SU-DHL-6 (cell line): ENCODE data around the gene RPS6KA5.

ENCODE experiments used
- H2AFZ ChIP-seq: fragments of 200-600 bp; sonication (generic); 2 replicates; pipeline ENCODE4 v1.6.1; 2014; ENCODE audit warnings: low read depth, mild to moderate bottlenecking, moderate library complexity, mixed read lengths, antibody characterized with exemption, low read length; ENCODE audit not compliant: severe bottlenecking
- H3F3A ChIP-seq: fragments of 200-600 bp; shearing (Covaris generic); 2 replicates; pipeline ENCODE4 v1.6.0; 2016; ENCODE audit warnings: antibody characterized with exemption, mild to moderate bottlenecking; ENCODE audit not compliant: insufficient read depth
- H3K27ac ChIP-seq: fragments of 200-600 bp; sonication (generic); 2 replicates; pipeline ENCODE4 v1.5.1; 2016; ENCODE audit warnings: low read depth, mild to moderate bottlenecking, low read length, moderate library complexity, mixed read lengths
- H3K27me3 ChIP-seq: fragments of 200-600 bp; sonication (generic), shearing (Covaris generic); 2 replicates; pipeline ENCODE4 v1.6.0; 2014; ENCODE audit warnings: mild to moderate bottlenecking, low read length
- H3K36me3 ChIP-seq: fragments of 200-600 bp; sonication (generic); 2 replicates; pipeline ENCODE4 v1.6.1; 2014; ENCODE audit warnings: mild to moderate bottlenecking, low read length, mixed read lengths
- H3K4me2 ChIP-seq: fragments of 300-600, 200-600 bp; shearing (Covaris generic), sonication (generic); 2 replicates; pipeline ENCODE4 v1.6.0; 2014; ENCODE audit warnings: low read length, low read depth, mild to moderate bottlenecking; ENCODE audit not compliant: poor library complexity, severe bottlenecking
- H3K4me3 ChIP-seq: fragments of 200-600 bp; sonication (generic); 2 replicates; pipeline ENCODE4 v1.5.1; 2014; ENCODE audit warnings: antibody characterized with exemption, low read length, mild to moderate bottlenecking, mixed read lengths; ENCODE audit not compliant: insufficient read depth, poor library complexity, severe bottlenecking
- H3K79me2 ChIP-seq: fragments of 200-600 bp; sonication (generic); 2 replicates; pipeline ENCODE4 v1.6.1; 2014; ENCODE audit warnings: mild to moderate bottlenecking, low read length, moderate library complexity; ENCODE audit not compliant: insufficient read depth
- H3K9ac ChIP-seq: fragments of 200-600 bp; sonication (generic); 2 replicates; pipeline ENCODE4 v1.7.0; 2014; ENCODE audit warnings: mild to moderate bottlenecking, low read length
- H3K9me2 ChIP-seq: fragments of 200-600 bp; sonication (generic); replicated peaks from 2 replicates; pipeline ENCODE4 v1.6.1; 2014; ENCODE audit warnings: low read length; ENCODE audit not compliant: insufficient read depth
- H3K9me3 ChIP-seq: fragments of 200-600 bp; sonication (generic); 2 replicates; pipeline ENCODE4 v1.6.1; 2014; ENCODE audit warnings: low read length, mixed read lengths; ENCODE audit not compliant: insufficient read depth
- H4K20me1 ChIP-seq: fragments of 200-600 bp; sonication (generic); 2 replicates; pipeline ENCODE4 v1.6.1; 2014; ENCODE audit warnings: low read depth, mild to moderate bottlenecking, antibody characterized with exemption, low read length, moderate library complexity, mixed read lengths
- EZH2phosphoT487 ChIP-seq: fragments of 200-600 bp; sonication (generic), shearing (Covaris generic); conservative IDR thresholded peaks from 2 replicates; pipeline ENCODE4 v1.6.1; 2018; ENCODE audit warnings: mild to moderate bottlenecking, antibody characterized with exemption, low read length, moderate library complexity, mixed read lengths
- TF ChIP-seq, protein P1 (sequence below): fragments of 200-600 bp; sonication (generic); IDR thresholded peaks from one replicate; pipeline ENCODE4 v1.5.1; 2017; ENCODE audit warnings: antibody characterized with exemption, mild to moderate bottlenecking, low read length, moderate library complexity; ENCODE audit not compliant: insufficient read depth, poor library complexity, severe bottlenecking

Gene RPS6KA5

DNA sequence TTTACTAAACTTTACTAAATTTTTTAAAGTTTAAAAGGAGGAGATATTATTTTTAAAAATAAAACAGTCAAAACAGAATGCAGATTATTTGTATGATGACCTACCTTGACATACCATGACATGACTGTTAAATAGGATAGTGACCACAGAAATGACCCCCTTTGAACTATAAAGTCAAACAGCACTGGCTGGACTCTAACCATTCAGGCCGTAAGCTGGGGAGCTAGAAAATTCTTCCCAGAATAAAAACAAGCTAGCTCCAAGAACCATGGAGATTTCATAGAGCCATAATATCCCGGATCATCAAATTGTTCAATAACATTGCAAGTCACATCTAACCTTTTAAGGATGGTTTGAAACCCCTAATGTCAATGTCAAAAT, 50.3 kb downstream of the RPS6KA5 start:
- Histone ChIP-seq H3K9me2 (no peaks in the 10 kb centered on the region), H3K4me2 (peak overlapping the region; percentile 40), H3K27ac (peak overlapping the region; percentile 53), H3K79me2 (0 out of 2 replicates have a peak, but pooled peaks cover 4% of the 10 kb centered on the region), H3K36me3 (no peaks in the 10 kb centered on the region), H3F3A (peaks cover 6% of the 10 kb centered on the region; the same call in 1 of the 2 replicates), H3K27me3 (no peaks in the 10 kb centered on the region), H3K9ac (no peak overlapping the region), H4K20me1 (peaks cover 4% of the 10 kb centered on the region), H3K9me3 (no peaks in the 10 kb centered on the region), H2AFZ (no peak overlapping the region), H3K4me3 (no peak overlapping the region)
- TF ChIP-seq, protein P1, sequence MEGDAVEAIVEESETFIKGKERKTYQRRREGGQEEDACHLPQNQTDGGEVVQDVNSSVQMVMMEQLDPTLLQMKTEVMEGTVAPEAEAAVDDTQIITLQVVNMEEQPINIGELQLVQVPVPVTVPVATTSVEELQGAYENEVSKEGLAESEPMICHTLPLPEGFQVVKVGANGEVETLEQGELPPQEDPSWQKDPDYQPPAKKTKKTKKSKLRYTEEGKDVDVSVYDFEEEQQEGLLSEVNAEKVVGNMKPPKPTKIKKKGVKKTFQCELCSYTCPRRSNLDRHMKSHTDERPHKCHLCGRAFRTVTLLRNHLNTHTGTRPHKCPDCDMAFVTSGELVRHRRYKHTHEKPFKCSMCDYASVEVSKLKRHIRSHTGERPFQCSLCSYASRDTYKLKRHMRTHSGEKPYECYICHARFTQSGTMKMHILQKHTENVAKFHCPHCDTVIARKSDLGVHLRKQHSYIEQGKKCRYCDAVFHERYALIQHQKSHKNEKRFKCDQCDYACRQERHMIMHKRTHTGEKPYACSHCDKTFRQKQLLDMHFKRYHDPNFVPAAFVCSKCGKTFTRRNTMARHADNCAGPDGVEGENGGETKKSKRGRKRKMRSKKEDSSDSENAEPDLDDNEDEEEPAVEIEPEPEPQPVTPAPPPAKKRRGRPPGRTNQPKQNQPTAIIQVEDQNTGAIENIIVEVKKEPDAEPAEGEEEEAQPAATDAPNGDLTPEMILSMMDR = no peak
- TF ChIP-seq EZH2phosphoT487 = no peak

DNA sequence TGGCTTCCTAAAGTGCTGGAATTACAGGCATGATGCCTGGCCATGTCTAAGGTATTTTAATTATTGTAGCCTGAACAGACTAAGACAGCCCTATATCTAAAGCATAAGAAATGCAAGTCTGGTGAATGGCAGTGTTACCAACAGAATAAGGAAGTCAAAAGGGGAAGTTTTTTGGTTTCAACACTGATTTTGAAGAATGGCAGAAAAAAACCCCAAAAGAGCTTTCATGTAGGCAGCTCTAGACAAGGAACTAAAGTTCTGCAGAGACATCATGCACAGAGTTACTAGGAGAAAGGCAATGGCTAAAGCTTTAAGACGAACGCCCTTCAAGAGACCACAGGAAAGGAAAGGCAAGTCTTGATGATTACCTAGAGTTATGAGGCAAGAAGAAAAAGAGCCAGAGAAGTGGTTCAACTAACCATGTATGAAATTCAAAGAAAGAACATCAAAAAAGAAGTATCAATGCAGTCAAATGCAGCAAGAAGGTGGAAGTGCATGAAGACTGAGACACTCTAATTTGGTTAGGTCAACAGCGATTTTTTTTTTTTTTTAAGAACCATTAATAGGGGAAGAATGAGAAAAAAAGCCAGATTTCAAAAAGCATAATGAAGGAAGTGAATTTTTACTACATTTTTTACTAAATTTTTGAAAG, 50.8 kb downstream of the RPS6KA5 start:
- H3K9me3 ChIP-seq = no peaks in the 10 kb centered on the region
- H3K27me3 ChIP-seq = no peaks in the 10 kb centered on the region
- TF ChIP-seq, protein P1 = no peak
- TF ChIP-seq EZH2phosphoT487 = no peak
- H2AFZ ChIP-seq = no peak overlapping the region
- no peaks in the 10 kb centered on the region for H3K9me2 ChIP-seq
- peaks cover 6% of the 10 kb centered on the region; the same call in 1 of the 2 replicates for H3F3A ChIP-seq
- H3K27ac ChIP-seq = peak overlapping the region; percentile 53
- 0 out of 2 replicates have a peak, but pooled peaks cover 4% of the 10 kb centered on the region for H3K79me2 ChIP-seq
- no peaks in the 10 kb centered on the region for H3K36me3 ChIP-seq
- H3K4me3 ChIP-seq = no peak overlapping the region
- peak overlapping the region; percentile 40 for H3K4me2 ChIP-seq
- peaks cover 4% of the 10 kb centered on the region for H4K20me1 ChIP-seq
- no peak overlapping the region for H3K9ac ChIP-seq

DNA sequence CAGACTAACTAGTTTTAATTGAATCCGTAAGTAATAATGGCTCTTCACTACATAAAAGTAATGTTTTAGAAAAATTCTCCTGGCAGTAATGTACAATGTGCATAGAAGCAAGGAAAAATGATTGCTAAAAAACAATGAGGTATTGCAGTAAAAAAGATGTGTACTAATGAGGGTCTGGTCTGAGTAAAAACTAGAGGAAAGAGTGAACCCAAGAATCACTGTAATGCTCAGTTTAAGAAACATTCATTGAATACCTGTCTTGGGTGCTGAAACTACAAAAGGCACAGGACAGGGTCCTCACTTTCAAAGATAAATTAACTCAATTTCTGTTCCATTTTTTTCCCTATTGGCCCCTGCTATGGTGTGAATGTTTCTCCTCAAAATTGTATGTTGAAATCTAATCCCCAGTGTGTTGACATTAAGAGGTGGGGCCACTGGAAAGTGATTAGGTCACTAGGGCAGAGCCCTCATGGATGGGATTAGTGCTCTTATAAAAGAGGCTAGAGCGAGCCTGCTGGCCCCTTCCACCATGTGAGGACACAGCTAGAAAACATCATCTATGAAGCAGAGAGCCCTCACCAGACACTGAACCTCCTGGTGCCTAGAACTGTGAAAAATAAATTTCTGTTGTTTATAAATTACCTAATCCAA, 51.6 kb downstream of the RPS6KA5 start:
- no peak for TF ChIP-seq EZH2phosphoT487
- TF ChIP-seq, protein P1 = no peak
- Histone ChIP-seq H3K9me3 (no peaks in the 10 kb centered on the region), H3K9ac (no peak overlapping the region), H3K4me3 (no peak overlapping the region), H3F3A (peaks cover 6% of the 10 kb centered on the region; the same call in 1 of the 2 replicates), H3K27ac (no peak overlapping the region), H4K20me1 (peaks cover 4% of the 10 kb centered on the region), H3K4me2 (peak overlapping the region; percentile 30), H3K79me2 (0 out of 2 replicates have a peak, but pooled peaks cover 4% of the 10 kb centered on the region), H3K9me2 (no peaks in the 10 kb centered on the region), H2AFZ (no peak overlapping the region), H3K36me3 (no peaks in the 10 kb centered on the region), H3K27me3 (no peaks in the 10 kb centered on the region)
